GM10847 (cell line): ENCODE data around the gene DCP2.

ENCODE experiments used
- POLR2A ChIP-seq: IDR thresholded peaks from 2 replicates; pipeline ENCODE4 v1.6.1; 2011; ENCODE audit not compliant: insufficient read length; ENCODE audit errors: extremely low read depth

Gene DCP2

GRCh38 chr5:113027015-113027414 is 50.4 kb downstream of the DCP2 start:
- no peak for TF ChIP-seq POLR2A

DNA sequence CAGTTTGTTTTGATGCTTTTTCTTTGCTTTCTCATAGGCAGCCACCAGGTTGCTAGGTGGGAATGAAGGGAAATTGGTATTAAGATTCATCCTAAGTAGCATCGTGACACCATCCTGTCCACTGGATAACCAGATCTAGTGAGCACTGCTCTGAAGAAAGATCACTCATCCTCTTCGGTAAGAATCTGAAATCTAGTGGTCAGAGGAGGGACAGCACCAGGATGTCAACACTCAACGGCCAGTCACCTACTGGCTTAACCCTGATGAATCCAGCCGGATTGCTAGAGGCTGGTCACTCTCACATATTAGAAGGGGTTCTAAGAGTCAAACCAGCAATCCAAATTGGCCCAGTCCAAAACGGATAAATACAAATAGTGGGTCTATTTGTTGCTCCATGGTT is 50.8 kb downstream of the DCP2 start:
- TF ChIP-seq POLR2A: no peak

- TF ChIP-seq POLR2A: no peak
These were observed 53.0 kb downstream of the DCP2 start for GRCh38 chr5:113029614-113030013.

DNA sequence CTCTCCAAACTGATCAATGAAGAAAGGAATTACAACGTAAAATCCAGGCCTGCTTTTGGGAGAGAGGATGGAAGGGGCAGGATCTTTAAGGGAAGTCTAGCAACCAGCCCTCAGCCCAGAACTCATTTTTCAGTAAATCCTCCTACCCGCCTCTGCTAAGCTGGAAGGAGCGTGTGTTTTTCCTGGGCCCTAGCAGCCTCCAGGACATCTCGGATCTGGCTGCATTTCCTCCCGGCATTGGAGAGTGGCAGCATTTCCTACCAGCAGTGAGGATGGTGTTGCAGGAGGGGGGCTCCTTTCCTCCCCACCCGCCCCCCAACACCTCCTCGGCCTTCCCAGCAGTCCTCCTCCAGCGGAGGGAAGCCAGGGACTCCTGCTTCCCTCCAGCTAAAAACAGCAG is 54.5 kb downstream of the DCP2 start:
- TF ChIP-seq POLR2A: no peak

DNA sequence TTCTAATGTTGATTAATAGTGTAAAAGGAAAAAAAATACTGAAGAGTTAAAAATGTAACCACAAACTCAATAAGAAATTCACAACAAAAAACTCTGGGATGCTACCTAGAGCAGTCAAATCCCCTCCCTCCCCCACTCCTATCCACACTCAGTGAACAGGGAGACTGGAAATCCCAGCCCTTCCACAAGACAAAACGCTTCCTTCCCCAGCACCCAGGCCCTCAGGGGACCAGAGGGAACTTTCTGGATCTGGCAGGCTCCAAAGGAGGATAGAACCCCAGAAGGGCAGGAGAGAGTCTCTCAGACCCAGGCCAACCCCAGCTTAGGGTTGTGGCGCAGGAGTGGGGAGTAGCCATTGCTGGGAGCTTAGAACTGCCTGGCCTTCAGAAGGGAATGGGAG is 55.0 kb downstream of the DCP2 start:
- TF ChIP-seq POLR2A: no peak

GRCh38 chr5:113034182-113034773 is 57.7 kb downstream of the DCP2 start:
- TF ChIP-seq POLR2A: no peak

DNA sequence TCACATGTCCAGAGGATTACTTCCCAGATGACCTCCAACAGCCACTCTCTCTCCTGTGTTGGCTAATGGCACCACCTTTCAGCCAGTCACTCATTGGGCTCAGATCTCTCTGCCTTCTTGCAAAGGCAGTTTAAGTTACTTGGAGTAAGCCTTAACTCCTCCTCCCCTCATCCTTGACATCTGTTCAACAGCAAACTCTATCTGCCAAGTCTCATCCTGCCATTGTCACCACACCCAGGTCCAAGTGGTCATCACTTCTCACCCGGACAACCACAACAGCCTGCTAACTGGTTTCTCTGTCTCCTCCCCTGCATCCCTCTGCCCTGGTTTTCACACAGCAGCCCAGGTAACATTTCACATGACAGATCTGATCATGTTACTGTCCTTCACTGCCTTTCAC is 58.5 kb downstream of the DCP2 start:
- no peak for TF ChIP-seq POLR2A

GRCh38 chr5:113036321-113036720 is 59.7 kb downstream of the DCP2 start:
- TF ChIP-seq POLR2A: no peak

GRCh38 chr5:113036826-113037225 is 60.2 kb downstream of the DCP2 start:
- TF ChIP-seq POLR2A: no peak

DNA sequence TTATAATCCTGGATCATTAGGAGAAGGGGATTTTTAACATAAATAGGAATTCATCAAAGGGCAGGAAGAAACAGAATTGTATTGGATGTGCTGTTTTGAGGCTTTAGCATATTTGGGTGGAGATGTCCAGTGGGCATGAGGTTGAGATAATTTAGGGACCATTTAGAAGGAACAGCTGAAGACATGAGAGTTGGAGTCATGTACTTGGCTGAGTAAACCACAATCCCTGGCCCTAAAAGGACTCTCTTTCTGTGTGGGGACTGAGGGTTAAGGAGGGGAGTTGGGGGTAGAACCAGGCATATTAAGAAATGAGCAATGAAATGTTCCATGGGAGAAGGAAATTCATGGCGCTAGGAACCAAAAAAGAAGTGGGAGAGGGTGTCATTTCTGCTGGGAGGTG is 61.5 kb downstream of the DCP2 start:
- TF ChIP-seq POLR2A: no peak

- no peak for TF ChIP-seq POLR2A
These were observed 62.1 kb downstream of the DCP2 start for GRCh38 chr5:113038714-113039113.

DNA sequence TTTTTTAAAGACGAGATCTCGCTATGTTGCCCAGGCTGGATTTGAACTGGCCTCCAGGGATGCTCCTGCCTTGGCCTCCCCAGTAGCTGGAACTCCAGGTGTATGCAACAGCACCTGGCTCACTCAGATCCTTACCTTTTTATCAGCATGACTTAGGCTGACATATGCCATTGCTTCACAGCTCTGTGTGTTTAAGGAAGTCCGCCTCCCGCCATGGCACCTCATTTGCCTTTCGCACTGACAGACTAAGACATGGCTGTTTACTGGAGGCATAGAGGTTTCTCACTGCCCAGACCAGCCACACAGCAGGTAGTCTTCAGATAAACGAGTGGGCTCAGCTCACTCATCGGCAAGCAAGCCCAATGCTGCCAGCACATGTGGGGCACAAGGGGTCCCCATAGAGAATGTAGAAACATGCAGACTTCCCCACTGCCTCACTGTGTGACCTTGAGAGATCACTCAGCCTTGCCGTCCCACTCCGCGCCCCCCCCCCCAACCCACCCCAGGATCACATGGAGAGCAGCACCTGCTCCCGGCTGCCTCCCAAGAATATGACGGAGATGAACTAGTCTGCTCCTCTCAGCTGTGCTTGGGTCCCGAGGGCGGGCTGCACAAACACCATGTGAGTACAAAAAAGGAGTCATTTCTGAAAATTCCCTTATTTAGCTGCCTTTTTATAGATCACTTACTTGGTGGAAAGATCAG is 62.8 kb downstream of the DCP2 start:
- TF ChIP-seq POLR2A: no peak

- no peak for TF ChIP-seq POLR2A
These were observed 63.3 kb downstream of the DCP2 start for GRCh38 chr5:113039934-113040285.

DNA sequence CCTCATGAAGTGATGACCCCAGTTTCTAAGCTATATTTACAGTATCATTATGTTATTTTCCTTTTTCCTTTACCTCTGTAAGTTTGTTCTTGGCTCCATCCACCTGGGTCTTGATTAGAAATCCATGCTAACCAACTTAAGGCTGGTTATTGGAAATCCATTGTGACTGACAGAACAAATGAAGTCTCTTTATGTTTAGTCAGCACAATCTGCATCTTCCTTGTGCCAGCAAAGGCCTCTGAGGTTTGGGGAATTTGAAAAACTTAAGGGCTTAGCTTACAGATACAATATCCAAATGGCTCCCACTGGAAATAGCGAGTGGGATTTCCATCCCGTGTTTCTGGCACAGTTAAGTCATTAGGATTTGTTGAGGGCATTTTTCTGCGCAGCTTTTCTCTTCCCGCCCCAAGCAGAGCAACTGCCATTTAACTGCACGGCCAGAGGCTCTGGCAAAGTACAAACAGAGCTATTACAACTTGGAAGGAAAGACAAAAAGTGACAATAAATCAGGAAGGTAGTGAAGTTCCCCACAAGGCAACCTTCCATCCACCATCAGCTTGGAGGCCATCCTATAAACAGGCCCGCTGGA is 64.2 kb downstream of the DCP2 start:
- no peak for TF ChIP-seq POLR2A

GRCh38 chr5:113042491-113043243 is 66.1 kb downstream of the DCP2 start:
- no peak for TF ChIP-seq POLR2A

DNA sequence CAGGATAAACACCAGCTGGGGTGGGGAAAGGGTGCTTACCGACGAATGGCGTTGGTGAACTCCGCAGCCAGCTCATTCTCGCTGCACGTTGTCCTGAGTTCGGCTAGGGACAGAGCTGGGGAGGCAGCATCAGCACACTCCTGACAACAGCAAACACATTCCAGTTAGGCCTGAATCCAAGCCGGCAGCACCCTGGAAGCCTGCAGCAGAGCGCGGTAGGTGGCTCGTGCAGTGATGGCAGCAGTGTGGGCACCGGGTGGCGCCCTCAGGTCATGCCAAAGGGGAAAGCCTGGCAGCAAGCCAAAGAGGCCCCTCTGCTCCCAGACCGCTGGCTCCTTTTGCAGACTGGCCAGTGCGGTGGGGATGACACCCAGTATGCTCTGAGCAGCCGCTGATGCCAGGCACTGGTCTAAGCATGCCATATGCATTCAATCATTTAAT is 66.9 kb downstream of the DCP2 start:
- no peak for TF ChIP-seq POLR2A
